Endothelial cell of umbilical vein (primary cell): ENCODE data around the gene FAM240B. TPM values are rescaled to one million over a fixed set of nuclear protein-coding genes. Genes with fewer than 3 reads are reported as not detected.

ENCODE experiments used
- BruUV-seq: library from RNA; stranded (reverse); fragments of 400-500 nt; replicated peaks from 2 replicates; lab custom pipeline; 2021; lab: Mats Ljungman, UMichigan
- CTCF ChIA-PET: fragments of 300-600, 350-600 bp; sonication (Branson Sonifier 250); formaldehyde crosslinking; loops from one replicate; lab custom pipeline; 2021; ENCODE audit warnings: antibody characterized with exemption, inconsistent platforms; lab: Charles Lee
- POLR2A ChIA-PET: fragments of 300-600, 350-600 bp; sonication (Branson Sonifier 250); formaldehyde crosslinking; loops from one replicate; lab custom pipeline; 2021; ENCODE audit warnings: antibody characterized with exemption, inconsistent platforms; lab: Charles Lee
- DNase-seq: peaks from one replicate; pipeline ENCODE4 v3.0.0-alpha.2; 2011; ENCODE audit warnings: low read depth, low spot score
- FAIRE-seq: peaks from 2 replicates; lab custom pipeline; 2011; peaks lifted over from hg19 to GRCh38; lab: Jason Lieb, UNC
- H2AFZ ChIP-seq: 2 replicates; pipeline ENCODE4 v1.6.0; 2012; ENCODE audit warnings: low read depth, low read length, control low read depth, inconsistent platforms
- H3K27ac ChIP-seq: 2 replicates; pipeline ENCODE4 v1.5.1; 2011; ENCODE audit warnings: low read depth, mild to moderate bottlenecking, control low read depth, low read length, moderate library complexity; ENCODE audit not compliant: insufficient read depth
- H3K27me3 ChIP-seq, 2 experiments: 2 replicates each; pipeline versions ENCODE4 v1.6.0 to v1.6.1; 2011; ENCODE audit warnings: low read length in 2 of 2, mixed read lengths in 1 of 2; ENCODE audit not compliant: control insufficient read depth in 2 of 2, insufficient read depth in 2 of 2
- H3K36me3 ChIP-seq, 2 experiments: 2 replicates in 1 of 2; 3 replicates in 1 of 2; pipeline ENCODE4 v1.5.1; 2011; ENCODE audit warnings: low read length in 2 of 2, mild to moderate bottlenecking in 1 of 2, moderate library complexity in 1 of 2; ENCODE audit not compliant: control insufficient read depth in 2 of 2, insufficient read depth in 2 of 2; ENCODE audit errors: extremely low read depth in 1 of 2
- H3K4me1 ChIP-seq: 3 replicates; pipeline ENCODE4 v1.5.1; 2011; ENCODE audit warnings: mild to moderate bottlenecking, low read length; ENCODE audit not compliant: control insufficient read depth, insufficient read depth; ENCODE audit errors: extremely low read depth
- H3K4me2 ChIP-seq: 2 replicates; pipeline ENCODE4 v1.6.1; 2011; ENCODE audit warnings: low read length, control low read depth, mixed read lengths; ENCODE audit not compliant: insufficient read depth
- H3K4me3 ChIP-seq, 3 experiments: fragments of 200-600 bp in 1 of 3; sonication (generic), shearing (Covaris generic) in 1 of 3; replicated peaks in 1 of 3; 2 replicates each; pipeline ENCODE4 v1.5.1; 2011 to 2016; ENCODE audit warnings: control low read depth in 3 of 3, low read length in 3 of 3, mild to moderate bottlenecking in 2 of 3, inconsistent platforms in 1 of 3, low read depth in 1 of 3, moderate library complexity in 1 of 3; ENCODE audit not compliant: insufficient read depth in 1 of 3
- H3K79me2 ChIP-seq: 2 replicates; pipeline ENCODE4 v1.6.0; 2012; ENCODE audit warnings: low read length, inconsistent platforms; ENCODE audit not compliant: control insufficient read depth, insufficient read depth
- H3K9ac ChIP-seq: replicated peaks from 2 replicates; pipeline ENCODE3; 2011; ENCODE audit warnings: low read length, control low read depth; ENCODE audit not compliant: insufficient read depth; ENCODE audit errors: extremely low read depth
- H3K9me1 ChIP-seq: replicated peaks from 3 replicates; pipeline ENCODE4 v1.6.0; 2011; ENCODE audit warnings: mild to moderate bottlenecking, low read length; ENCODE audit not compliant: control insufficient read depth, insufficient read depth; ENCODE audit errors: extremely low read depth
- H3K9me3 ChIP-seq: replicated peaks from 2 replicates; pipeline ENCODE4 v1.5.1; 2012; ENCODE audit warnings: low read length, inconsistent platforms; ENCODE audit not compliant: control insufficient read depth, insufficient read depth
- H4K20me1 ChIP-seq: replicated peaks from 2 replicates; pipeline ENCODE3; 2011; ENCODE audit warnings: mild to moderate bottlenecking, low read length; ENCODE audit not compliant: control insufficient read depth, insufficient read depth; ENCODE audit errors: extremely low read depth
- CTCF ChIP-seq, 2 donors: IDR thresholded peaks; 1 replicate in 1 of 2; 2 replicates in 1 of 2; pipeline ENCODE4 v1.5.1; 2011; ENCODE audit warnings: low read length in 2 of 2, mild to moderate bottlenecking in 2 of 2, moderate library complexity in 2 of 2, control low read depth in 1 of 2, inconsistent platforms in 1 of 2, low read depth in 1 of 2; ENCODE audit not compliant: insufficient read depth in 1 of 2; ENCODE audit errors: extremely low read depth in 1 of 2
- EZH2 ChIP-seq: IDR thresholded peaks from 2 replicates; pipeline ENCODE4 v1.6.1; 2012; ENCODE audit warnings: borderline replicate concordance, low read depth, mild to moderate bottlenecking, moderate library complexity, low read length, inconsistent platforms; ENCODE audit not compliant: severe bottlenecking
- FOS ChIP-seq: IDR thresholded peaks from 2 replicates; pipeline ENCODE4 v1.6.1; 2011; ENCODE audit warnings: mild to moderate bottlenecking, low read length, moderate library complexity, borderline replicate concordance; ENCODE audit not compliant: insufficient read depth
- GATA2 ChIP-seq: IDR thresholded peaks from 2 replicates; pipeline ENCODE4 v1.7.0; 2011; ENCODE audit warnings: low read depth, mild to moderate bottlenecking, moderate library complexity, mixed read lengths, low read length; ENCODE audit not compliant: insufficient read length, insufficient read depth
- JUN ChIP-seq: IDR thresholded peaks from 2 replicates; pipeline ENCODE4 v1.6.1; 2011; ENCODE audit warnings: borderline replicate concordance, low read depth; ENCODE audit not compliant: insufficient read length, insufficient read depth
- MYC ChIP-seq: IDR thresholded peaks from one replicate; pipeline ENCODE4 v1.6.1; 2011; ENCODE audit warnings: mild to moderate bottlenecking, low read depth, low read length
- POLR2A ChIP-seq: IDR thresholded peaks from 2 replicates; pipeline ENCODE4 v1.6.1; 2012; ENCODE audit warnings: low read depth, mild to moderate bottlenecking, control low read depth, low read length
- POLR2AphosphoS5 ChIP-seq: IDR thresholded peaks from 2 replicates; pipeline ENCODE4 v1.6.1; 2012; ENCODE audit warnings: low read depth, mild to moderate bottlenecking, control low read depth, low read length, moderate library complexity; ENCODE audit not compliant: insufficient read depth
- dilution Hi-C: fragments of 300-500 bp; cut with MboI; formaldehyde crosslinking; loops from one replicate; pipeline ENCODE4 v1.15.0; 2019; ENCODE audit warnings: low sequenced_read_pairs; ENCODE audit not compliant: extremely low pct_ligation_motif_present
- intact Hi-C: fragments of 100-400 bp; cut with micrococcal nuclease; formaldehyde crosslinking; loops from one replicate; pipeline ENCODE4 v1.10.0; 2022
- polyA plus RNA-seq, 4 experiments: library from polyadenylated mRNA; depleted of rRNA in 3 of 4; stranded (reverse) in 3 of 4; unstranded in 1 of 4; fragments of >200 nt; gene quantifications; 2 replicates each; pipeline versions ENCODE4 v1.2.1 to v1.2.3, GENCODE V29; 2011 to 2012; ENCODE audit warnings: missing spikeins in 1 of 4
- total RNA-seq: library from RNA; stranded (reverse); gene quantifications from 2 replicates; pipeline ENCODE4 v1.2.3, GENCODE V29; 2021
- TF ChIP-seq, protein P1 (sequence below): IDR thresholded peaks from 2 replicates; pipeline ENCODE4 v1.6.1; 2011; ENCODE audit not compliant: insufficient read depth, insufficient read length

The FAM240B gene
- total and polyA plus RNA-seq, 2 donors (not counting 3 experiments of a cell fraction or from before 2014, with no cell fraction given) = not detected

DNA sequence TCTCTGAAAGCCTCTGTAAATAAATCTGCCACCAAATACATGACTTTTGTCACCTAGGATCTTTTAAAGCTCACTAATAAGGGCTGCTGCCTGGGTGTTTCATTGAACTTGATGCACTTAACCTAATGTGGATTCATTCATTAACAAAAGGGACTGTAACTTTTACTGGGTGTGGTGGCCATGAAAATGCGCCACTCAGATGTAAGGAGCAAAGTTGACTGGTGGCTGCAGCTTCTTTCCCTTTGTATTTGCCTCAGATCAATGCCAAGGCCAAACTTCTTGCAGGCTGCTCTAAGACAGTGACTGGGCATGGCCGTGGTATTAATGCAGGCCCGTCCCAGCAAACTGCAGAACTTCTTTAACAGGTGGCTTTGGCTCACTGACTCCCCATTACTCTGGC lies 22.9 kb downstream of the FAM240B start:
- H3K9me3 ChIP-seq = no peaks in the 10 kb centered on the region
- H2AFZ ChIP-seq = no peak overlapping the region
- no peak overlapping the region for H3K4me3 ChIP-seq
- no peaks in the 10 kb centered on the region for H3K36me3 ChIP-seq
- intact Hi-C loops (no loop called here), dilution Hi-C loops (no loop called here)
- H3K79me2 ChIP-seq = no peaks in the 10 kb centered on the region
- peaks cover 2% of the 10 kb centered on the region in 2 experiments for H3K27me3 ChIP-seq
- H4K20me1 ChIP-seq = no peaks in the 10 kb centered on the region
- BruUV-seq = no TSS peak
- H3K4me1 ChIP-seq = no peaks in the 10 kb centered on the region
- no peaks in the 10 kb centered on the region for H3K9me1 ChIP-seq
- ChIA-PET CTCF (interaction anchor here (1.1 to 1.7 kb wide), 2 partner anchors 14 to 31 kb away, joined by 3 to 4 read pairs; no protein-coding TSS in a partner anchor), POLR2A (no interaction called here)
- no peak for TF ChIP-seq POLR2AphosphoS5
- TF ChIP-seq EZH2 = no peak
- TF ChIP-seq MYC = no peak
- TF ChIP-seq GATA2 = no peak
- TF ChIP-seq, protein P1, sequence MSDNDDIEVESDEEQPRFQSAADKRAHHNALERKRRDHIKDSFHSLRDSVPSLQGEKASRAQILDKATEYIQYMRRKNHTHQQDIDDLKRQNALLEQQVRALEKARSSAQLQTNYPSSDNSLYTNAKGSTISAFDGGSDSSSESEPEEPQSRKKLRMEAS = no peak
- no peak for TF ChIP-seq POLR2A
- no peak for TF ChIP-seq FOS
- TF ChIP-seq CTCF (IDR thresholded peaks at IDR 0.05; ENCODE audit: extremely low read depth in 1 of 2, insufficient read depth in 1 of 2, low read depth in 1 of 2, low read length in 2 of 2) = no peak
- TF ChIP-seq JUN = no peak
- no peak overlapping the region for H3K4me2 ChIP-seq
- FAIRE-seq = no peak
- no peak overlapping the region for H3K9ac ChIP-seq
- no peak overlapping the region for H3K27ac ChIP-seq
- DNase-seq = no peak
